ENCODE data around the gene DARS2. TPM values are rescaled to one million over a fixed set of nuclear protein-coding genes. Genes with fewer than 3 reads are reported as not detected.
A peak's percentile ranks its signal among the peaks of the same experiment; 100 is the strongest.
"Not testable (repeated sequence)": the region's sequence is repeated elsewhere in the genome, so short reads cannot be mapped to it uniquely, and the experiment has no call there.

DARS2 gene
- polyA plus RNA-seq, 3 donors = 24.5 to 27.4 (median 24.9) TPM

DNA sequence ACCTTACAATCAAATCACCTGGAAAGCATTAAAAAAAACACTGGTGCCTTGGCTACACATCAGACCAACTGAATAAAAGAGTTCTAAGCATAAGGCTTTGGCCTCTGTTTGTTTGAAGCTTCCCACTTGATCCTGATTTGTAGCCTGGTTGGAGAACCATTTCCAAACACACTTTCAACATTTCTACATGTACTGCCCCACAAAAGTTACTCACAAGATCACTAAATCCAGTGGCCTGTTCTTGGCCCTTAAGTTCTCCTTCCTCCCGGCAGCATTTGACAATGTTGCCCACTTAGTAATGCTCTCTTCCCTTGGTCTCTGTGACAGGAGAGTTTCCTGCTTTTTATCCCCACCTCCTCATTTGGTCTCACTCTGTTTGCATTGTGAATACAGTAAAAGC is 31.5 kb downstream of the DARS2 start:
- DNase-seq (ENCODE audit: extremely low read depth in 1 of 11, low read depth in 9 of 11, low spot score in 4 of 11) = no peak

DNA sequence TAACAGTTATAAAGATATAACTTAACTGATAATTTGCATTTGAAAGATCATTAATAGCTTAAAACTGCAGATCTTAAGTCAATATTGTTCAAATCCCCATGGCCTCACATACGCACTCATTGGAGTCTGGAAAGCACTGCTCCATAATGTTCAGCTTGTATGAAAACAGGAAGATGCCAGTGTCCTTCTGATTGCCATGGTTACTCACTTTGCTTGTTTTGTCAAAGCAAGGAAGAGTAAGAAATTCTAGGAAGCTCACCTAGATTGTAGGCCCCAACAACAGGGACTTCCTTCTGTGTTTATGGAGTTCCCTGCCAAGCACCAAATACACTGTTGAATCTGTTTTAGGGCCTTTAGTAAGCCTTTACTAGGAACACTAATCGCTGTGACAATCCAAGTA is 32.4 kb downstream of the DARS2 start:
- no peak for DNase-seq (ENCODE audit: extremely low read depth in 1 of 11, low read depth in 9 of 11, low spot score in 4 of 11)

DNA sequence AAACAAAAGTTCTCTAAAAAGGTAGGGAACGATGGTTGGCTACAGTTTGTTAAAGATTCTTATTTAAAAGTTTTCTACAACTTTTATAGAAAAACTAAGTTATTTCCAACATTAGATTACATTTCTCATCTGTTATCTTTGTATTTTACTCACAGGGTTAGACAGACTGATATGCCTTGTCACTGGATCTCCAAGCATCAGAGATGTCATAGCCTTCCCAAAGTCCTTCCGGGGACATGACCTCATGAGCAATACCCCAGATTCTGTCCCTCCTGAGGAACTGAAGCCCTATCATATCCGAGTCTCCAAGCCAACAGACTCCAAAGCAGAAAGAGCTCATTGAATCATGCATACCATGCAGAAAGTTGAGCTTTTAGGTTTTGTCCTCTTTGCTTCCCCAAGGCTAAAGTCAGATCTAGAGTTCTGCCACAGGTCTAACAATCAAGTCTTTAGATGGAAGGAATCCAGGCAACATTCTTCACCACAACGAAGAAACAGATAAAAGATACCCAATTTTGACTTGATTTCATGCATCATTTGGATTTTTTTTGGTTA is 33.0 kb downstream of the DARS2 start:
- no peak for DNase-seq (ENCODE audit: extremely low read depth in 1 of 11, low read depth in 9 of 11, low spot score in 4 of 11)

DNA sequence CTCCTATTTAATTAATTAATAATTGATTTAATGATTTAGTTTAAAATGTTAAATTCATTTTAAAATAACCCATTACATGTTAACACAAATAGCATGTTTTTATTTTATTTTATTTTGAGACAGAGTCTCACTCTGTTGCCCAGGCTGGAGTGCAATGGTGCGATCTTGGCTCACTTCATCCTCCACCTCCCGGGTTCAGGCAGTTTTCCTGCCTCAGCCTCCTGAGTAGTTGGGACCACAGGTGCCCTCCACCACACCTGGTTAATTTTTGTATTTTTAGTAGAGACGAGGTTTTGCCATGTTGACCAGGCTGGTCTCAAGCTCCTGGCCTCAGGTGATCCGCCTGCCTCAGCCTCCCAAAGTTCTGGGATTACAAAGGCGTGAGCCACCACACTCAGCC is 35.1 kb downstream of the DARS2 start:
- DNase-seq (ENCODE audit: extremely low read depth in 1 of 11, low read depth in 9 of 11, low spot score in 4 of 11) = not testable (repeated sequence)

DNA sequence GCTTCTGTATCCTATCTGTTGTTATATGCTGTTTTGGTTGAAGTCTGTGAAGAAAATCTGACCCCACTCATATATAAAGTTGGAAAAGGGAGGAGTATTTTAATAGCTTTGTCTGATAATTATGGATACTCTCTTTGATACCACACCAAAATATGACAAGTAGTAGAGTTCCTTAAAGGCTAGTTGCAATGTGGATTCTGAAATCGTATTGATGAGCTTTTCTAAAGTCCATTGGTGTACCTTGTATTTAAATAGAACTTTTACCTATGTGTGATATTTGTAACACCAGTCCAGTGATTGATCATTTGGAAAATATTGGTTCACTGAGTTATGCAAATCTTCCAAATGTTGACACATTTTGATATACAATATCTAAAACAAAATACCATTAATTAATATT is 35.6 kb downstream of the DARS2 start:
- no peak for DNase-seq (ENCODE audit: extremely low read depth in 1 of 11, low read depth in 9 of 11, low spot score in 4 of 11)

DNA sequence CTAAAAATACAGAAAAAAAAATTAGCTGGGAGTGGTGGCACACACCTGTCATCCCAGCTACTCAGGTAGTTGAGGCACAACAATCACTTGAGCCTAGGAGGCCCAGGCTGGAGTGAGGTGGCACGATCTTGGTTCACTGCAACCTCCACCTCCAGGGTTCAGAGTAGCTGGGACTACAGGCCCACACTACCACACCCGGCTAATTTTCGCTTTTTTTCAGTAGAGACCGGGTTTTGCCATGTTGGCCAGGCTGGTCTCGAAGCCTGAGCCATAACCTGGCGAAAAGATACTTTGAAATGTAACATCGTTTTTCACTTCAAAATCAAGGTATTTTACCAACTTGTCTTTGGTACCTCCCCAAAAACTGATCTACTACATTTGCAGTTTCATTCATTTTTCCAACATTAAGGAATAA is 37.3 kb downstream of the DARS2 start:
- DNase-seq (ENCODE audit: extremely low read depth in 1 of 11, low read depth in 9 of 11, low spot score in 4 of 11) = no peak

DNA sequence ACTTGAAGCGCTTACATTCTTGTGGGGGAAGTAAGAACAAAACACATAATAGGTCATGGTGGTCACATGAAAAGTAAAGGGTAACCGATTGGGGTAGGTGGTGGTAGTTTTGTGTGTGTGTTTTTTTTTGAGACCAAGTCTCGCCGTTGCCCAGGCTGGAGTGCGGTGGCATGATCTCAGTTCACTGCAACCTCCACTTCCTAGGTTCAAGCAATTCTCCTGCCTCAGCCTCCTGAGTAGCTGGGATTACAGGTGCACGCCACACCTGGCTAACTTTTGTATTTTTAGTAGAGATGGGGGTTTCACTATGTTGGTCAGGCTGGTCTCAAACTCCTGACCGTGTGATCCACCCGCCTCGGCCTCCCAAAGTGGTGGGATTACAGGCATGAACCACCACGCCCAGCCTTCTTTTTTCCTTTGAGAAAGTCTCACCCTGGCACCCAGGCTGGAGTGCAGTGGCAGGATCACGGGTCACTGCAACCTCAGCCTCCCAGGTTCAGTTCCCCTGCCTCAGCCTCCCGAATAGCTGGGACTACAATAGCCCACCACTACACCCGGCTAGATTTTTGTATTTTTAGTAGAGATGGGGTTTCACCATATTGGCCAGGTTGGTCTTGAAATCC is 37.8 kb downstream of the DARS2 start:
- not testable (repeated sequence) for DNase-seq (ENCODE audit: extremely low read depth in 1 of 11, low read depth in 9 of 11, low spot score in 4 of 11)

DNA sequence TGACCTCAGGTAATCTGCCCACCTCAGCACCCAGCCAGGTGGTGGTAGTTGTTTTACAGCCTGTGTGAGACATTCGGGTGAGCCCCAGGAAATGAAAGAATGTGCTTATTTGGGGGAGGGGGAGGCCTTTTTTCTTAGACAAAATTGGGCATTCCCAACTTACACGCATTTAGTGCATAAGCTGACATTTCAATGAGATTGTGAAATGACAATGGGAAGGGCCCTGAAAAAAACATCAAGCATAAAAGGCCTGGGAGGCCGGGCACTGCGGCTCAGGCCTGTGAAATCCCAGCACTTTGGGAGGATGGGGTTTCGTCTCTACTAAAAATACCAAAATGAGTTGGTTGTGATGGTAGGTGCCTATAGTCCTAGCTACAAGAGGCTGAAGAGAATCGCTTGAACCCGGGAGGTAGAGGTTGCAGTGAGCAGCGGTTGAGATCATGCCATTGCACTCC is 38.3 kb downstream of the DARS2 start:
- no peak for DNase-seq (ENCODE audit: extremely low read depth in 1 of 11, low read depth in 9 of 11, low spot score in 4 of 11)

DNA sequence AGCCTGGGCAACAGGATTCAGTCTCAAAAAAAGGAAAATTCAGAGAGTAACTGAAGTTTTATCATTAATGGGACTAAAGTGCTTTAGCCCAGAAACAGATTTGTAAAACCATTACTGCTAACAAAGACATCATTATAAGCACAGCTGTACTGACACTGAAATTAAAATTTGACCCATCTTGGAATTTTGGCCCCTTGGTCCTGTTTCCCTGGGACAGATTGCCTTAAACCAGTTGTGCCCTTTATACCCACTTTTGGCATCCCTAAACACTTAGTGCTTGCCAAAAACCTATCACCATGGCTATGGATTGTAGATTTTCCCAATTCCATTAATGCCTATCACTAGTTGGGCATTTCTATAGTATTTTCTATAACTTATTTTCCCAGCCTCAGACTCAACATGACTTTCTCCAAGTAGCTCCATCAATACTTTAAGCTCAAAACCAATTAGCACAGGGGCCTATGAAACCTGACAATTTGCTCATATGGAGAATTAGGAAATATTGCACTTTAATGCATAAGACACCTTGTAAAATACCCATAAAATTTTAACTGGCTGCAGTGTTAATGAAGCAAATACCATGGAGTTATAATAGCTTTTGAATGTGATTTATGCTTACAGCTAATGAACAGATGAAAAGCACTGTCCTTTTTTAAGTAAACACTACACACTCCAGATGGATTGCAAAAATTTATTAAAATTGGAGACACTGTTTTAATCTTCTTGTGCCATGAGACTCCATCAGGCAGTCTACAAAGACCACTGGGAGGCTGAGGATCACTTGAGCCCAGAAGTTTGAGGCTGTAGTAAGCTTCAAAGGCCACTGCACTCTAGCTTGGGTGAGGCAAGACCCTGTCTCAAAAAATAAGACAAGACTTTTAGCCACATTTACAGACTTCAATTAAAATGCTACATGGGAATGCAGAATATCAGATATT is 39.0 kb downstream of the DARS2 start:
- no peak for DNase-seq (ENCODE audit: extremely low read depth in 1 of 11, low read depth in 9 of 11, low spot score in 4 of 11)

DNA sequence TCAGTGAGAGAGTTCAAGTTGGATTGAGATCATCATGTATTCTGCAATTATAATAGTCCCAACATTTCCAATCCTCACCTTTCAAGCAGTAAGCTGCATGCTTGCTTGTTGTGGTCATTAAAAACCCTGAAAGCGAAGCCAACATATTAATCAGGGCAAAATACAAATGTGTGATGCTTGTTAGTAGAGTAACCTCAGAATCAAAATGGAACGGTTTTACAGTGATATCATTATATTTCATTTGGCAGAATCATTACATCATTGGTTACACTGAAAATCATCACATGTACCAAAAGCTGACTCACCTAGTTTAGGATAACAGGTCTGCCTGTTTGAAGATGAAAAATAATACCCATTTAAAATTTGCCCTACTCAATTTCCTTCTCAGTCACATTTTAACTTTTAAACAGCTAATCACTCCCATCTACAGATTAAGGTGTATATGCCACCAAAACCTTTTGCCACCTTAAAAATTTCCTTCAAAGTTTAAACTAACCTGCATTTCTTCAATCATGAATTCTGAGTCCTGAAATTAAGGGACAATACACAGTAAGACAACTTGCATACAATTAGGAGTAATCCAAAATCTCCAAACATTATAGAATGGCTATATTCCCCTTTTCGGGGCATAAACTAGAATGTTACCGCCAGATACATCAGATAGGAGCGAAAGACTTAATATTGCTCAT is 39.9 kb downstream of the DARS2 start:
- no peak for DNase-seq (ENCODE audit: extremely low read depth in 1 of 11, low read depth in 9 of 11, low spot score in 4 of 11)

DNA sequence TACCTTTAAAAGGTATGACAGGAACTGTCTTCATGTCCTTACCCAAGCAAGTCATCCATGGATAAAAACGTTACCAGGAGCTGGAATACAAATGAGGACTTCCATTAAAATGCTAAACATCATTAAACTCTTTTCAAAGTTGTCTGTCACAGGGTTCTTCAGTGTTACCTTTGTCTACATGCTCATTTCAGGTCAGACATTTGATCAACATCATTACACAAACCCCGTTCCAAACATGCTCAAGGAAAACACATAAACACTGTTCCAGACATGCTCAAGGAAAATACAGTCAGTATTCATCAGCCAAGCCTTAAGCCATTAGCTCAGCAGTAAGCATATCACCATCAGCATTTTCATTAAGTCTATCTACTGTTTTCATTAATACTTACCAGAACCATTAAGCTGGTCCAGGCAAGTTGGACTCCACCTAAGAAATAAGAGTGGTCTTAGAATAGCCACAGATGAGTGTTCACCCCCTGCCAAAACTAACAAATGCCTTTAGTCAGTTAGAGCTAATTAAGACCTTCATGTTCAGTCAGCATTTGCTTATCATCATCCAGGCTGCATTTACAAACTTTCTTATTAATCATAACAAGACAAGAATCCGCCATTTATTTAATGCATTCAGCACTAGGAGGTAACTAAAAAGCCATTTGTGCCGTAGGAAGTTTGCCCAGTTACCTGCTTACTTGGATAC is 41.1 kb downstream of the DARS2 start:
- DNase-seq (ENCODE audit: extremely low read depth in 1 of 11, low read depth in 9 of 11, low spot score in 4 of 11) = no peak

DNA sequence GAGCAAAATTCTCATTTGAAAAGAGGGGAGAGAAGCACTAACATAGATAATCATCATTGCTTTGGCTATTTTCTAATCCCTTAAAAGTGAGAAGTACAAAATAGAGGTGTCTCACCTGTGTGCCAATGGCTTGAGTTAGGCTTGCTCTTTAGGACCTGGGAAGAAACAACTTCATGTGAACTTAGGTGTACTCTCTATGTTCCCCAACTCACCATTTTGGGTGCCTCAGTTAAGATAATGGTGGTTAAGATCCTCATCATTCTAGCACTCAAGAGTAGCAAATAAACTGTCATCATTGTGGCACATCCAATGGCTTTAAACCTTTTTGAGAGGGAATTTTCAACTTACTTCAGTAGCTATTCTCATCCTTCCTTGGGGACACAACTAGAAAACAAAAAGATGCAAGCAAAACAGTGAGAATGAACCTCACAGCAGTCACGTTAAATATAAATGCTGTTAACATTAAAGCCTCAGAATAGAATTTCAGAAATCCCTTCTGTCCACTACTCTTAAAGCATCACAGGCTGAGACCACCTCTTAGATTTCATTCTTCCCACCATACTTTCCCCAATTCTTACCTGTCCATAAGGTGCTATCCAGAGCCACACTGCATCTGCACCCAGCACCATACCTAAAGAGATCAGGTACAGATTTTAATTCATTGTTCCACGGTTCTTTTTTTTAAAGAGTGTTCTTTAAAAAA is 42.1 kb downstream of the DARS2 start:
- no peak for DNase-seq (ENCODE audit: extremely low read depth in 1 of 11, low read depth in 9 of 11, low spot score in 4 of 11)

DNA sequence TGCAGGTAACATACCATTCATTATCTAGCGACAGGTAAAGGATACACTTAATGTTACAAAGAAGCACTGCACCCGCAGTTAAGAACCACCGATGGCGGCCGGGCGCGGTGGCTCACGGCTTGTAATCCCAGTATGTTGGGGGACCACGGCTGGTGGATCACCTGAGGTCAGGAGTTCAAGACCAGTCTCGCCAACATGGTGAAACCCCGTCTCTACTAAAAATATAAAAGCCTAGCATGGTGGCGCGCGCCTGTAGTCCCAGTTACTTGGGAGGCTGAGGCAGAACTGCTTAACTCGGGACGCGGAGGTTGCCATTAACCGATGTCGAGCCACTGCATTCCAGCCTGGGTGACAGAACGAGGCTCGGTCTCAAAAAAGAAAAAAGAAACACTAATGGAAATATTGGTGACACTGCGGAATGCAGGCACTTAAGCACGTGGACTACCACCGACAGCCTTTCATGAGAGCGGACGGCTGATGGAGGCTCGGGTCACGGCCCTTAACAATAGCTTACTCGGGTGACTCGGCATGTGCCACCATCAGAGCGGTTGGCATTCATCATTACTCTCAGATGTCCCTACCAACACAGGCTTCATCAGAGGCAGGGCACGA is 42.8 kb downstream of the DARS2 start:
- DNase-seq (ENCODE audit: extremely low read depth in 1 of 11, low read depth in 9 of 11, low spot score in 4 of 11) = peak in 1 of 11 donors; percentile 31

DNA sequence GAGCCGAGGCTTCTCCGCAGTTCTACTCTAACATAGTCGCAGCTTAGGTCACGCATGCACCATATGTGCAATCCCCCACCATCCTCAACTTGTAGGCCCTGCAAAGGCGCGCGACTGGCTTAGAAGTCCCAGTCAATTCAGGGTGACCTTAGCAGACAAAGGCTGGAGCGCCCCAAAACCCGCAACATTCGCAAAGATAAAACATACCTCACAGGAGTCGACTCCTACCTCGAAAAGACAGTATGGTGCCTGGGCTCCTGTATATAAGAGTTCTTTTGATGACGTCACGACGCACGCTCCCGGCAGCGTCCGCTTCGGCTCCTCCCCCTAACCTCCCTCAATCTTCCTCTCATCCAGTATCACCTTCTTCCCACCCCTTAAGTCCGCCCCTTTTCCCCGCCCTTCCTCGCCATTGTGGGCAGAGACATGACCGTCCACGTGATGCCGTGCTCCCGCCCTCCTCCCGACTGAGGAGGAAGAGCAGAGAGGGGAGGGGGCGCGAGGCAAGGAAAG is 43.3 kb downstream of the DARS2 start, which contains the start of gene GAS5:
TSS of gene GAS5 (minus strand) at position 237 of the 513 bp plus-strand sequence.
- DNase-seq (ENCODE audit: extremely low read depth in 1 of 11, low read depth in 9 of 11, low spot score in 4 of 11) = peak; percentile 98 to 100 (median 100)

DNA sequence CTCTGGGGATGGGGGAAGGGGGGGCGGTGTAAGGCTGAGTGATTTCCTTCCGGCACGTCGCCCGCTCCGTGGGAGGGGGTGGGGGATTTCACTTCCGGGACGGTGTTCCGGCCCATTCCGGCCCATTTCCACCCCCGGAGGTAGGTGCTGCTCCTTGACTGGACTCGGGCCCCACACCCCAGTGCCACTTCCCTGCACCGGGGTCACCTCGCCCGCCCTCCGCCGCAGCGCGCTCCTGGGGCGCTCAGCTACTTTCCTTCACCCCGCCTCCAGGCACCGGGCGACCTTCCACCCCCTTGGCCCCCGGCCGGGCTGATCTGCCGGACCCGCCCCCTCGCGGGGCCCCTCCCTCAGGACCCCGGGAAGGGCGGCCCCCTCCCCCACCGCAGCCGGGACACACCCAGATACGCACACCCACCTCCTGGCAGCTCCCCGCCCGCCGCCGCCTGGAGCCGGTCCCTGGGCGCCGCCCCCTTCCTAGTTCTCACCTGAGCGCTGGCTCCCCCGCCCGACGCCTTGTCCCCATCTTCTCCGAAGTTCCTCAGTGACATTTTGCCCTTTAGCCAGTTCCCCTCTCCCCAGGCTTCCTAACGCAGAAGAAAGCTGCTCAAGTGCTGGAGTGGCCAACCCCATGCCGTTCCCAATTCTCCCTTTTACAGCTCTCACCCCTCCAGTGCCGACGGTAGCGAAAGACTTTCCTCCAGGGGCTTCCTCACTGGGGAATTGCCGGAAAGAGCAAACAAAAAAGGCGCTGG is 44.0 kb downstream of the DARS2 start, which contains the start of gene ZBTB37:
TSS of gene ZBTB37 (plus strand) at position 115 of the 755 bp plus-strand sequence. CDS start 1,846 bp downstream, outside the sequence.
- peak in 9 of 11 donors; percentile 44 to 82 (median 68) for DNase-seq (ENCODE audit: extremely low read depth in 1 of 11, low read depth in 9 of 11, low spot score in 4 of 11)

DNA sequence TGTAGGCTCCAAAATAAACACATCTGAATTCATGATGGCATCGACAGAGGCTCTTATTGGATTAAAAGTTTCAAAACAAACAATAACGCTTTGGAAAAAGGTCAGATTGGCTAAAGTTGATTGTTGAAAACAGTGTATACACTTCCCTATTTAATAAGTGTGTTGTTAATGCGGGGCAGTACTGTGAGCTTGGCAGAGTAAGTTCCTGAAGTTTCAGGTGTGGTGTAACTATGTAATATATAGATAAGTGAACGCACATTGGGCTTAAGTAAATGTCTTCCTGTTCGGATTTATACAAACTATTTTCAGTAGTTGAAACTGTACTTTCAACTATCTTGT is 44.5 kb downstream of the DARS2 start:
- no peak for DNase-seq (ENCODE audit: extremely low read depth in 1 of 11, low read depth in 9 of 11, low spot score in 4 of 11)
